GM18861 (cell line): ENCODE data around the gene CX3CL1.
"Not testable (repeated sequence)": the region's sequence is repeated elsewhere in the genome, so short reads cannot be mapped to it uniquely, and the experiment has no call there.

ENCODE experiments used
- ATAC-seq: cut with Tn5 transposase; IDR thresholded peaks from one replicate; pipeline ENCODE4 v1.9.1; 2021; ENCODE audit not compliant: unreplicated experiment

CX3CL1 gene

DNA sequence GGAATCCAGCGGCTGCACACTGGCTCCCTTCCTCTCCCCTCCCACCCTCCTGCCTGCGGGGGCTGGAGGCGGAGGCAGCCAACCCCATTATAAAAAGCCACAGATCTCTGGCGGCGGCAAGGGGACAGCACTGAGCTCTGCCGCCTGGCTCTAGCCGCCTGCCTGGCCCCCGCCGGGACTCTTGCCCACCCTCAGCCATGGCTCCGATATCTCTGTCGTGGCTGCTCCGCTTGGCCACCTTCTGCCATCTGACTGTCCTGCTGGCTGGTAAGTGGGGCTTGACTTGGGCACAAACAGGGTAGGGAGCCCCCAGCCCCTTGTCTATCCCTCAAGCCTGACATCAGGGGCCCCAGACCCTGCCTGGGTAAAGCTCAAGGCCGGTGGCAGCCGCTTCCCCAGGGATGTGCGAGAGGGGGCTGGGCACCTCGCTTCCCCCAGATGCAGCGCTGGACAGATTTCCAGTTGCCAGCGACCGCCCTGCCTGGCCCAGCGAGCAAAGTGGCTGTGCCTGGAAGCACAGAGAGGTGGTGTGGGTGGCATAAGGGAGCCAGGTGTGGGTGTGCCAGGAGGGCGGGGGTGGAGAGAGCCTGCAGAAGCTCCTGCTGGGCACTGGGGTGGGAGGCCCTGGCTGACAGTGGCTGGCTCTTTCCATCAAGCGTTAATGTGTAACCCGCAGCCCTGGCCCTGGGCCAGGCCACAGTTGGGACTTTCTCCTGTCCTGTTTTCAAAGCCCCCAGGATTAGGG is at the start of gene CX3CL1:
TSS of gene CX3CL1 (plus strand) at position 119 of the 745 bp plus-strand sequence. CDS start at position 198, 79 bp downstream.
- no peak for ATAC-seq

- ATAC-seq: no peak
These were observed 47.5 kb upstream of the CX3CL1 start for GRCh38 chr16:57324749-57325148.

DNA sequence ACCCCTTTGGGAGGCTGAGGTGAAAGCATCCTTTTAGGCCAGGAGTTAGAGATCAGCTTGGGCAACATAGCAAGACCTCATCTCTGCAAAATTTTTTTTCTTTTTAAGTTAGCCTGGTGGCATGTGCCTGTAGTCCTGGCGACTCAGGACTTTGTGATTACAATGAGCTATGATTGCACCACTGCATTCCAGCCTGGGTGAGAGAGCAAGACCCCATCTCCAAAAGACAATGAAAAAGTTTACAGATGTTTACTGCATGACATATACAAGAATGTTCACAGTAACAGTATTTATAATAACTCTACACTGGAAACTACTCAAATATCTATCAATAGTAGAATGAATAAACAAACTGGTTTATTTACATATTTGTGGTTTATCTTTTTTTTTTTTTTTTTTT is 46.8 kb upstream of the CX3CL1 start:
- ATAC-seq: no peak

DNA sequence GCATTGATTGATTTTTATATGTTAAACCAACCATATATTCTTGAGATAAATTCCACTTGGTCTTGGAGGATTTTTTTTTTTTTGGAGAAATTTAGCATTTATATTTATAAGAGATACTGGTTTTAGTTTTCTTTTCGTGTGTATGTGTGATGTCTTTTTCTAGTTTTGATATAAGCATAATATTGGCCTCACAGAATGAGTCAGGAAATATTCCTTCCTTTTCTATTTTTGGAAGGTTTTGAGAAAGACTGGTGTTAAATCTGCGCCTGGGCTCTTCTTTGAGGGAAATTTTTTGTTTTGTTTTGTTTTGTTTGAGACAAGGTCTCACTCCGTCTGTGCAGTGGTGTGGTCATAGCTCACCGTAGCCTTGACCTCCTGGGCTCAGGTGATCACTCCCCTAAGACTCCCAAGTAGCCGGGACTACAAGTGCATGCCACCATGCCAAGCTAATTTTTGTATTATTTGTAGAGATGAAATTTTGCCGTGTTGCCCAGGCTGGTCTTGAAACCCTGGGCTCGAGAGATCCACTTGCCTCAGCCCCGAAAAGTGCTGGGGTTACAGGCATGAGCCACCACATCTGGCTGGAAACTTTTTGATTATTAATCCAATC is 42.5 kb upstream of the CX3CL1 start:
- ATAC-seq: no peak

GRCh38 chr16:57331355-57331754 is 40.9 kb upstream of the CX3CL1 start:
- ATAC-seq: no peak

GRCh38 chr16:57333402-57333801 is 38.9 kb upstream of the CX3CL1 start:
- ATAC-seq: no peak

DNA sequence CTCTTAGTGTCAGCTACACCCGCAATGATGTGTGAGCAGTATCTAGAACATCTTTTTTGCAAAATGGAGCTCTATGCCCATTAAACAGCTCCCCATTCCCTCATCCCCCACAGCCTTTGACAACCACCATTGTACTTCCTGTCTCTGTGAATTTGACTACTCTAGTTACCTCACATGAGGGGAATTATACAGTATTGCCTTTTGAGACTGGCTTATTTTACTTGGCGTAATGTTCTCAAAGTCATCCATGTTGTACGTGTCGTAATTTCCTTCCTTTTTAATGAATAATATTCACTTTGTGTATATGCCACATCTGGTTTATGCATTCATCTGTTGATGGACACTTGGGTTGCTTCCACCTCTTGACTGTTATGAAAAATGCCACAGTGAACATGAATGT is 36.9 kb upstream of the CX3CL1 start:
- ATAC-seq: no peak

GRCh38 chr16:57341062-57341440 is 31.2 kb upstream of the CX3CL1 start:
- ATAC-seq: no peak

DNA sequence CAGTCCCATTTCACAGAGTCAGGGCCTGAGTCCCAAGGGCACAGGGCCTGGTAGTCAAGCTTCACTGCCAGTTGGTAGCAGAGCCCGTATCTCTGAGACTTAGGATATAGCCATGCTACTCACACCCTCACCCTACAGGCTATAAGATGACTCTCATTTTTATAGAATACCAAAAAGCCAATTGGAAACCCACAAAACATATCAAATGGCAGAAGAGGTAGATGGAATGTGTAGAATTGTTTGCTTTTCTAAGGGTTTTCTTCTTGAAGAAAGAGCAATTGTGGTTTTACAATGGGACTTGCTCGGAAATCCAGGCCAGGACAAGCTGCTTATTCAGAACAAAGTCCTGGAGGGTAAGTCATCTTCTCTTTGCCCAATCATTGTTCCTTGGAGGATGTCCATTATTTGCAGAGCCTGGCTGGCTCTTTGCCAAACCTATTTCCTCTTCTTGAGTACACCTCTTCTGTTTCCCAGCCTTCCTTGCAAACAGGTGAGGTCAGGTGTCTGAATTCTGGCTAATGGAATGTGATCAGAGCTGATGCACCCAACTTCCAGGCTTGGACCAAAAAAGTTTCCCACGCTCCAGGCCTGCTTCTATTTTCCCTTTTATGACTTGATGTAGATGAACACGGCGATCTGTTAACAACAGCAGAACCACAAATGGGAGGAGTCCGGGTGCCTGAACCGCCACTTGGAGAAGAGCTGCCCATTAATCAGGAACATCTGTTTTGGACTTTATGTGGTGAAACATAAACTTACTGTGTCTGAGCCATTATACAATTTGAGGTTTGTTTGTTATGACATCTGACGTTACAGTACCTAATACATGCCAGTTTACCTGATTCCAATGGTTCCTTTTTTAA is 30.6 kb upstream of the CX3CL1 start:
- no peak for ATAC-seq

DNA sequence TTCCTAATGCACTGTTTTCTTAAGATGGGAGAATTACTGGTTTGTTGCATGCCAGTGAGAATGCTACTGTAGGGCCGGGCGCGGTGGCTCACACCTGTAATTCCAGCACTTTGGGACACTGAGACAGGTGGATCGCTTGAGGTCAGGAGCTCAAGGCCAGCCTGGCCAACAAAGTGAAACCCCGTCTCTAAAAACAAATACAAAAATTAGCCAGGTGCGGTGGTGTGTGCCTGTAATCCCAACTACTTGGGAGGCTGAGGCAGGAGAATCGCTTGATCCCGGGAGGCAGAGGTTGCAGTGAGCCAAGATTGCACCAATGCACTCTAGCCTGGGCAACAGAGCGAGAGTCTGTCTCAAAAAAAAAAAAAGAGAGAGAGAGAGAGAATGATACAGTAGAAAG is 29.7 kb upstream of the CX3CL1 start:
- ATAC-seq: not testable (repeated sequence)

DNA sequence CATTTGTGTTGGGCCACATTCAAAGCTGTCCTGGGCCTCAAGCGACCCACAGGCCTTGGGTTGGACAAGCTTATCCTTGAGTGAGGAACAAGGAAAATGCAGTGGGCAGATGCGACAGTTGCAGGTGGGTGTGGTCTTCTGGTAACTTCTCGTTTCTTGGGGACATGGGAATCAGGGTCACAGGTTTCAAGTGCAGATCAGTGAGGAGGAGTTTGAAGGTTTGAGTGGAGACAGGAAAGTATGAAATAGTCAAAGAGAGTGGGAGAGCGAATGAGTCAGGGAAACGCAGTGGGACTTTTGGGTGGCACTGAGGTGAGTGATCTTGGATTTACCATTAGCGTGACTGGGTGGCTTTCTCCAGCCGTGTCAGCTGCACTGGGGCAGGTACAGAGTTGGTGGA is 29.1 kb upstream of the CX3CL1 start:
- no peak for ATAC-seq

DNA sequence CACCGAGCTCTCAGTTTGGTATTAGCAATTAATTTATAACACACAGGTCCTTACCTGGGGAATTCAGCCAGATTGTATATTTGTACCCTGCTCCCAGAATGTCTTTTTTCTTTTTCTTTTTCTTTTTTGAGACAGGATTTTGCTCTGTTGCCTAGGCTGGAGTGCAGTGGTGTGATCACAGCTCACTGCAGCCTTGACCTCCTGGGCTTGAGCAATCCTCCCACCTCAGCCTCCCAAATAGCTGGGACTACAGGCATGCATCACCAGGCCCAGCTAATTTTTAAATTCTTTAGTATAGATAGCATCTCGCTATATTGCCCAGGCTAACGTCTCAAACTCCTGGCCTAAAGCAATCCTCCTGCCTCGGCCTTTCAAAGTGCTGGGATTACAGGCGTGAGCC is 28.2 kb upstream of the CX3CL1 start:
- ATAC-seq: not testable (repeated sequence)

GRCh38 chr16:57345021-57345420 is 27.3 kb upstream of the CX3CL1 start:
- ATAC-seq: no peak

- ATAC-seq: no peak
These were observed 26.6 kb upstream of the CX3CL1 start for GRCh38 chr16:57345666-57346204.

- no peak for ATAC-seq
These were observed 24.4 kb upstream of the CX3CL1 start for GRCh38 chr16:57347858-57348257.

DNA sequence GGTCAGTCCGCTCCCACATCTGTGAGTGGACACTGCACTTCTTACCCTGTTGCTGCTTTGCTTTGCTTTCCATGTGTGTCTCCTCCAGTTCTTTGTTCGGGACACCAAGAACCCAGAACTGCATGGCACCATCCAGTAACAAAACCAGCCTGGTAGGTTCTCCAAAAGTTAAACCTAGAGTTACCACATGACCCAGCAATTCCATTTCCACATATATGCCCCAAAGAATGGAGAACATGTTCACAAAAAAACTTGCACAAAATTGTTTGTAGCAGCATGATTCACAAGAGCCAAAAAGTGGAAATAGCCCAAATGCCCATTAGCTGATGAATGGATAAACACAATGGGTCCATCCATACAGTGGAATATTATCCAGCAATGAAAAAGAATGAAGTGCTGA is 24.0 kb upstream of the CX3CL1 start:
- no peak for ATAC-seq

- peak; percentile 88 for ATAC-seq
These were observed 22.9 kb upstream of the CX3CL1 start for GRCh38 chr16:57349212-57350031.

DNA sequence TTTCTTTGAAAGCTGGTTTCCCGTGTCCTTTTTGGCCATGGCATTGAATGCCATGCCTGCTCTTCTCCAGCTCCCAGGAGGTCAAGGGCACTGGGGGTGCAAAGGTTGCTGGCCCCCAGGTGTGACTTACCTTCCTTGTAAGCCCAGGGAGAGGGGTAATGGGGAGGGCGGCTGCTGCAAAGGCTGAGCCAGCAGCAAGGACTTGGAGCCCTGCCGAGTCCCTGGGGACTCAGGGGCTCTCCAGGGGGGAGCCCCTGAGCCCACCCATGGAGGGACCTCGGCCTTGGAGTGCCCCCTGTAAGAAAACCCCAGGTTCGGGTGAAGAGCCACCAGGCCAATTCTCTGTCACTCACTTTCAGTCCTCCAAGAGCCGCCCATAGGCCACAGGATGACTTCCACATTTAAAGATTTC is 19.6 kb upstream of the CX3CL1 start:
- no peak for ATAC-seq

DNA sequence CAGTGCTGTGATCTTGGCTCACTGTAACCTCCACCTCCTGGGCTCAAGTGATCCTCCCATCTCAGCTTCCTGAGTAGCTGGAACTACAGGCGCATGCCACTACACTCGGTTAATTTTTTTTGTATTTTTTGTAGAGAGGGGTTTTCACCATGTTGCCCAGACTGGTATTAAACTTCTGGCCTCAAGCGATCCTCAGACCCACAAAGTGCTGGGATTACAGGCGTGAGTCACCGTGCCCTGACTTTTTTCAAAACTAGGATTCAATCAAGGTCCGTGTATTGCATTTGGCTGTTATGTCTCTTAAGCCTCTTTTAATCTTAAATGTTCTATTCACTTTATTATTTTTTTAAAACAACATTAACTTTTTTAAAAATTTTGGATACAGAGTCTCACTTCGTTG is 18.0 kb upstream of the CX3CL1 start:
- ATAC-seq: no peak

DNA sequence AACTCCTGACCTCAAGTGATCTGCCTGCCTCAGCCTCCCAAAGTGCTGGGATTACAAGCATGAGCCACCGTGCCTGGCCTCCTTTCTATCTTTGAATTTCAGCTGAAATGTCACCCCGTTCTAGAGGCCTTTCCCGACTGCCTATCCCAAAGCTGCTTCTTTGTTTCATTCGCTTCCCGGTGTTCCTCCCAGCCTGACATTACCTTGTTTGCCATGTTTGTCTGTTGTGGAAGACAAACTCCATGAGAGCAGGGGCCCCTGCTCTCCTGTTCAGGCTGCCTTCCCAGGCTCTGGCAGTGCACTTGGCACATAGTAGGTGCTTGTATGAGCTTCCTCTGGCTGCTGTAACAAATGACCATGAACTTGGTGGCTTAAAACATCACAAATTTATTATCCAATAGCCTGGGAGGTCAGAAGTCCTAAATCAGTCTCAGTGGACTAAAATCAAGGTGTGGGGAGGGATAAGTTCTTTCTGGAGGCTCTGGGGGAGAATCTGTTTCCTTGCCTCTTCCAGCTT is 16.3 kb upstream of the CX3CL1 start:
- no peak for ATAC-seq
